ENCODE data around the gene ZC3H12C. TPM values are rescaled to one million over a fixed set of nuclear protein-coding genes. Genes with fewer than 3 reads are reported as not detected.

The ZC3H12C gene
- total and polyA plus RNA-seq, 2 of the 4 experiments (the other 2 are of a cell fraction): 4.2 to 15.8 TPM

DNA sequence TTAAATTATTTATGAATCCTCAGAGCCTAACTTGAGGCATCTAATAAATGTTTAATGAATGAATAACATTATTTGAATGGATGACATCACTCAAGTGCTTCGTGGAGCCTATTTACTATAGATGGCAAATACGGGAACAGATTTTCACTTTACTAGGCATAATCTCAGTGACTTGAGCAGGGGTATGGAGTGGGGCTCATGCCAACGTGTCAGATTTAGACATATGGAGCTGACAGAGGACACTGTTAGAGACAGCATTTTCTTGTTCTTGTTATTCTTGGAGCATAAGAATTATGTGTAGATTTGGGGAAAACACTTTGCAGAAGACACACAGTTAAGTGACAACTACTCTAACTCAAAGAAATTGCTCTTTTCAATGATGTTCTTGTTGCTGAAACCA lies 124.7 kb downstream of the ZC3H12C start:
- no TSS peak for BruUV-seq (replicated peaks)
- no peak overlapping the region for H3K27ac ChIP-seq (ENCODE audit: insufficient read depth, low read length)
- in situ Hi-C loops (cut with MboI; ENCODE audit: low sequenced_read_pairs): loop anchor here (25.0 kb wide), 1 partner anchor 1219 kb away; no protein-coding TSS in a partner anchor
- peaks cover 0 to 3% of the 10 kb centered on the region in 2 experiments; a peak in 1 of 4 replicates for H3K79me1 ChIP-seq (ENCODE audit: low read depth in 1 of 2, low read length in 2 of 2)
- H3K9me3 ChIP-seq (ENCODE audit: control insufficient read depth, insufficient read depth, low read length): no peaks in the 10 kb centered on the region
- no peak overlapping the region for H2AK9ac ChIP-seq (replicated peaks; ENCODE audit: low read depth, low read length, poor library complexity)
- H4K20me1 ChIP-seq (ENCODE audit: insufficient read depth, low read length): no peaks in the 10 kb centered on the region
- dilution Hi-C loops (cut with HindIII; ENCODE audit: low sequenced_read_pairs, unreplicated experiment): no loop called here
- H2AK5ac ChIP-seq (ENCODE audit: low read depth, low read length): no peak overlapping the region
- H4K91ac ChIP-seq (ENCODE audit: insufficient read depth, low read depth, low read length): no peak overlapping the region
- H3K23ac ChIP-seq (ENCODE audit: low read depth, low read length): no peak overlapping the region
- no peak overlapping the region for H2BK5ac ChIP-seq (ENCODE audit: low read depth, low read length, poor library complexity, severe bottlenecking)
- intact Hi-C loops (cut with micrococcal nuclease): no loop called here
- H3K4ac ChIP-seq (ENCODE audit: low read depth, low read length): no peak overlapping the region
- H2BK120ac ChIP-seq (ENCODE audit: low read depth, low read length): no peak overlapping the region
- H4K5ac ChIP-seq (ENCODE audit: low read depth, low read length): no peak overlapping the region
- no peak for DNase-seq
- H3K9me1 ChIP-seq (ENCODE audit: insufficient read depth, low read length): no peaks in the 10 kb centered on the region
- ChIA-PET CTCF (no interaction called here), POLR2A (ENCODE audit: unreplicated experiment) (no interaction called here)
- no peak overlapping the region for H3K56ac ChIP-seq (ENCODE audit: extremely low read depth, insufficient read depth, low read length)
- H3K4me2 ChIP-seq (ENCODE audit: low read depth, low read length): no peak overlapping the region
- no peaks in the 10 kb centered on the region for H3K4me1 ChIP-seq (ENCODE audit: control insufficient read depth, insufficient read depth, low read length)
- no peak overlapping the region for H2AFZ ChIP-seq (replicated peaks; ENCODE audit: low read length, poor library complexity)
- no peak for ATAC-seq (ENCODE audit: low read depth)
- no peak overlapping the region for H3K4me3 ChIP-seq (ENCODE audit: insufficient read depth, low read depth, low read length)
- no peak overlapping the region for H3K14ac ChIP-seq (replicated peaks; ENCODE audit: low read depth, low read length)
- no peaks in the 10 kb centered on the region for H3K27me3 ChIP-seq (ENCODE audit: control insufficient read depth, insufficient read depth, low read length)
- H3K18ac ChIP-seq (ENCODE audit: low read depth, low read length): no peak overlapping the region
- TF ChIP-seq RFX5 (IDR thresholded peaks at IDR 0.05; ENCODE audit: low read depth, low read length): no peak
- TF ChIP-seq MAFK (IDR thresholded peaks at IDR 0.05; ENCODE audit: low read depth, low read length): no peak
- no peak for TF ChIP-seq BHLHE40 (IDR thresholded peaks at IDR 0.05; ENCODE audit: low read depth, low read length)
- no peak for TF ChIP-seq POLR2A (IDR thresholded peaks at IDR 0.05; ENCODE audit: low read depth, low read length)
- no peak for TF ChIP-seq SMC3 (IDR thresholded peaks at IDR 0.05; ENCODE audit: low read depth, low read length)
- TF ChIP-seq FOS (IDR thresholded peaks at IDR 0.05; ENCODE audit: low read depth, low read length): no peak
- no peak for TF ChIP-seq CHD1 (IDR thresholded peaks at IDR 0.05; ENCODE audit: low read depth, low read length)
- TF ChIP-seq NFE2L2 (IDR thresholded peaks at IDR 0.05; ENCODE audit: low read depth, low read length): no peak
- TF ChIP-seq ELK1 (IDR thresholded peaks at IDR 0.05; ENCODE audit: borderline replicate concordance, low read depth, low read length): no peak
- no peak for TF ChIP-seq CEBPB (IDR thresholded peaks at IDR 0.05; ENCODE audit: low read depth, low read length)
- no peak for TF ChIP-seq MXI1 (IDR thresholded peaks at IDR 0.05; ENCODE audit: borderline replicate concordance, low read depth, low read length)
- TF ChIP-seq MAZ (IDR thresholded peaks at IDR 0.05; ENCODE audit: borderline replicate concordance, low read depth, low read length): no peak
- H2BK15ac ChIP-seq (ENCODE audit: low read depth, low read length): no peak overlapping the region
- no peak overlapping the region for H3K9ac ChIP-seq (ENCODE audit: low read depth, low read length)
- H2BK20ac ChIP-seq (ENCODE audit: low read depth, low read length): no peak overlapping the region
- WGBS, 2 experiments (ENCODE audit: extremely low coverage in 2 of 2, insufficient read length in 1 of 2): 71% methylated on average over 1 of the region's 3 CpGs; no CpG with 5 or more reads in 1 of the 2 experiments
- H3K36me3 ChIP-seq (ENCODE audit: control insufficient read depth, insufficient read depth, low read length): 0 out of 2 replicates have a peak, but pooled peaks cover 2% of the 10 kb centered on the region
- no peak overlapping the region for H4K8ac ChIP-seq (ENCODE audit: low read depth in 2 of 2, low read length in 2 of 2)

Measured in IMR-90 (cell line).